Right lobe of liver (tissue), 4 donors: Measurements from ENCODE around the gene PLSCR1.

Experiments
- CTCF ChIP-seq, 4 donors: fragments of 200-600 bp in 3 of 4; fragments of 450-650 bp in 1 of 4; IDR thresholded peaks; one replicate each; pipeline versions ENCODE4 v1.5.1 to v1.8.0; 2016 to 2022; ENCODE audit warnings: antibody characterized with exemption in 4 of 4, mild to moderate bottlenecking in 2 of 4
- POLR2A ChIP-seq: fragments of 450-650 bp; IDR thresholded peaks from one replicate; pipeline ENCODE4 v1.6.1; 2017; ENCODE audit warnings: antibody characterized with exemption, mild to moderate bottlenecking
- donor health status: DM: no; HTN: no; CAD: no.
- donor health status: DM: no; HTN: no; CAD: no.
- donor health status: DM: no; HTN: yes; CAD: no.

GRCh38 chr3:146554151-146554760, 9.8 kb upstream of the PLSCR1 start:
- no peak for TF ChIP-seq POLR2A
- TF ChIP-seq CTCF (IDR thresholded peaks at IDR 0.05), result no peak
